Motor neuron (in vitro differentiated cells): ENCODE results near the gene FOXM1. TPM values are rescaled to one million over a fixed set of nuclear protein-coding genes. Genes with fewer than 3 reads are reported as not detected.

Experiments
- ATAC-seq, 8 experiments: fragments of 200-7000 bp; cut with Tn5 transposase; replicated peaks in 6 of 8; 2 replicates each; pipeline ENCODE4 v1.8.0; 2021; ENCODE audit warnings: mild to moderate bottlenecking in 8 of 8, moderate library complexity in 8 of 8
- H3K27ac ChIP-seq, 2 donors: fragments of 250-450 bp; sonication (Bioruptor Pico); 2 replicates each; pipeline ENCODE4 v1.9.0; 2021; ENCODE audit warnings: antibody characterized with exemption in 2 of 2, mild to moderate bottlenecking in 2 of 2, moderate library complexity in 1 of 2
- H3K4me1 ChIP-seq, 2 donors: fragments of 250-450 bp; sonication (Bioruptor Pico); replicated peaks in 1 of 2; 2 replicates each; pipeline ENCODE4 v1.6.1; 2021; ENCODE audit warnings: antibody characterized with exemption in 2 of 2, mild to moderate bottlenecking in 2 of 2, moderate library complexity in 1 of 2
- H3K4me3 ChIP-seq, 5 donors: fragments of 250-450 bp; sonication (Bioruptor Pico); 2 replicates each; pipeline ENCODE4 v1.9.0; 2021; ENCODE audit warnings: antibody characterized with exemption in 5 of 5, mild to moderate bottlenecking in 5 of 5, moderate library complexity in 4 of 5
- WGBS, 10 experiments: fragments of 450-650 bp; shearing (Covaris generic); methylation state at CpG; one replicate each; pipeline ENCODE4 v1.0.0; 2022; 5-methylcytosine and 5-hydroxymethylcytosine counted together
- in situ Hi-C, 9 experiments: fragments of 400-800 bp; cut with MboI; loops; one replicate each; pipeline ENCODE4 v1.15.0; 2021; ENCODE audit warnings: low sequenced_read_pairs in 9 of 9, low pct_unique_long_range_greater_than_20kb in 2 of 9; ENCODE audit not compliant: unreplicated experiment in 9 of 9
- total RNA-seq, 8 experiments: library from RNA; unstranded; fragments of 300-600 nt; gene quantifications; 2 replicates each; pipeline versions ENCODE4 v1.2.3 to v1.2.4, GENCODE V29; 2022

The FOXM1 gene
- total RNA-seq, 8 experiments from 2014 or later = 0.76 to 37.9 (median 1.4) TPM

- Histone ChIP-seq H3K4me1 (peaks cover 12 to 16% of the 10 kb centered on the region in 2 donors), H3K27ac (no peak overlapping the region), H3K4me3 (no peak overlapping the region)
- 50 to 100% (median 70%) methylated on average over 1 to 4 of the region's 6 CpGs; no CpG with 5 or more reads in 3 of the 10 experiments for WGBS, 10 experiments
- ATAC-seq = no peak
- in situ Hi-C loops = loop anchor here in 1 of 9 experiments (25.0 kb wide), 1 partner anchor 205 kb away; no protein-coding TSS in a partner anchor
These were observed 44.3 kb downstream of the FOXM1 start for GRCh38 chr12:2832550-2833127.

DNA sequence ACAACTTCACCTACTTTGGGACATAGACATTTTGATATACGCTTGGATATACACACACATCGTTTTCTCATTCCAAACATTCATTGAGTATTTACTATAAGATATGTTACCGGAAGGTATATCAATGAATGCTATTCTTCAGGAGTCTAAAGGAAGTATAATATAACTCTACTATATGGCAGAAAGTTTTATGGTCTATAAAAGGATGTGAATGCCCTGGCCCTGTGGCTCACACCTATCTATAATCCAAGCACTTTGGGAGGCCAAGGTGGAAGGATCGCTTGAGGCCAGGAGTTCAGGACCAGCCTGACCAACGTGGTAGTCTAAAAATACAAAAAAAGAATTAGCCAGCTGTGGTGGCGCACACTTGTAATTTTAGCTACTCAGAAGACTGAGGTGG is 47.7 kb downstream of the FOXM1 start:
- Histone ChIP-seq H3K27ac (no peak overlapping the region), H3K4me1 (peaks cover 10 to 17% of the 10 kb centered on the region in 2 donors), H3K4me3 (no peak overlapping the region)
- WGBS, 10 experiments = 88 to 100% (median 97%) methylated on average over 1 to 6 of the region's 6 CpGs
- in situ Hi-C loops = loop anchor here in 1 of 9 experiments (25.0 kb wide), 1 partner anchor 208 kb away; no protein-coding TSS in a partner anchor
- ATAC-seq = no peak

- 60 to 100% (median 78%) methylated on average over 2 to 12 of the region's 14 CpGs; no CpG with 5 or more reads in 4 of the 10 experiments for WGBS, 10 experiments
- Histone ChIP-seq H3K27ac (no peak overlapping the region), H3K4me3 (no peak overlapping the region), H3K4me1 (peaks cover 10 to 13% of the 10 kb centered on the region in 2 donors)
- in situ Hi-C loops = loop anchor here in 1 of 9 experiments (25.0 kb wide), 1 partner anchor 210 kb away; no protein-coding TSS in a partner anchor
- ATAC-seq = no peak
These were observed 50.1 kb downstream of the FOXM1 start for GRCh38 chr12:2826721-2827515.

DNA sequence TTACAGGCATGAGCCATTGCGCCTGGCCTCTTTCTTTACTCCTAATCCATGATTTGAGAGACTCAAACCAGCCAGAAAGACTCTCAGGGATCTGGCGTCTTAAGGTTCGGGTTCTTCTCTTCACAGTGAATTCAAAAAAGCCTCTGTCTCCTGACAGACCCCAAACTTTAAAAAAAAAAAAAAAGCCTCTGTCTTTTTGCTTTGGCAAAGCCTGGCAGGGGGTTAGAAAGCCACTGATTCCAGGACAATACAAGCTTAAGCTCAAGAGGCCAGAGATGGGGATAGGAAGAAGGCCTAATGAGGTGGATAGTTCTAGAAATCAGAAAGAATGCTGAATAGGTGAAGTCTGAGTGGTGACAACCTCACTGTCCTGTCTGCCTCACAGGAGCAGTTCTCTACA is 50.9 kb downstream of the FOXM1 start:
- WGBS, 10 experiments = 70 to 100% (median 87%) methylated on average over 1 to 3 of the region's 3 CpGs; no CpG with 5 or more reads in 2 of the 10 experiments
- ATAC-seq = no peak
- no peak overlapping the region for H3K27ac ChIP-seq
- peaks cover 10 to 13% of the 10 kb centered on the region in 2 donors for H3K4me1 ChIP-seq
- in situ Hi-C loops = loop anchor here in 1 of 9 experiments (25.0 kb wide), 1 partner anchor 211 kb away; no protein-coding TSS in a partner anchor
- H3K4me3 ChIP-seq = no peak overlapping the region

DNA sequence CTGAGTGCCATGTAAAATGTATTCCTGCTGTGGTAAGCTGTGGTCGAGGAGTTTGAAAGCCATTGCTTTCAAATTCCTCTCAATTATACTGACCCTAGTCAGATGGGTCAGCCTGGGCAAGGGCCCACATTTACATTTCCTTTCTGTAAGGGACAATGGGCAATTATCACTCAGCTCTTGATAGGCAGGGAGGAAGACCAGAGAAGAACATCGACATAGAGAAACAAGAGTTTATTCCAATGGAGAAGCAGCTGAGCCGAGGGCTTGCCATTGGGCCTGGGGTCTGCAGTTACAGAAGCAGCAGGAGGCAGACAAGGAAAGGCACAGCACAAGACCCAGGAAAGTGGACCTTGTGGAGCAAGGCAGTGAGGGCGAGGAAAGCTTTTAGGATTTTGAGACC is 51.8 kb downstream of the FOXM1 start:
- Histone ChIP-seq H3K4me3 (no peak overlapping the region), H3K27ac (no peak overlapping the region), H3K4me1 (peaks cover 10 to 13% of the 10 kb centered on the region in 2 donors)
- ATAC-seq = peak in 5 of 8 experiments; percentile 33 to 89 (median 63)
- in situ Hi-C loops = loop anchor here in 1 of 9 experiments (25.0 kb wide), 1 partner anchor 212 kb away; no protein-coding TSS in a partner anchor
- WGBS, 10 experiments = 0 to 100% (median 44%) methylated on average over 1 to 4 of the region's 4 CpGs; no CpG with 5 or more reads in 1 of the 10 experiments

GRCh38 chr12:2824541-2824940 is 52.4 kb downstream of the FOXM1 start:
- H3K4me3 ChIP-seq = no peak overlapping the region
- in situ Hi-C loops = no loop called here
- no peak for ATAC-seq
- WGBS, 10 experiments = 46 to 86% (median 68%) methylated on average over 1 to 6 of the region's 6 CpGs; no CpG with 5 or more reads in 2 of the 10 experiments
- H3K27ac ChIP-seq = no peak overlapping the region
- peaks cover 10 to 13% of the 10 kb centered on the region in 2 donors for H3K4me1 ChIP-seq

DNA sequence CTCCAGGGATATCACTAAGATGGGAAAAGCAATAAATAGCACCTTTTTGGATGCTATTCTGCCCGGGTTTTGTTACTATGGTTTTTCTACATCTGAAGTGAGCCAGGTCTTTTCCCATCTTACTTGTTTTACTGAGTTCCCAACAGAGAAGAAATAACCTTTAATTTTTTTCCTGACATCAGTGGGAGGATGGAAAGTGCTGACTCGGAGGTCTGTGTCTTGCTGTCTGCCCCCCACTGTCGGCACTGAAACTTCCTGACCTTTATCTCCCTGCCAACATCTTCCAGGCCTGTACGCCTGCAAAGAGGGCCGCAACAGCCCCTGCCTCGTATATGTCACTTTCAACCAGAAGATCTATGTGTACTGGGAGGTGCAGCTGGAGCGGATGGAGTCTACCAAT is 53.5 kb downstream of the FOXM1 start:
- peaks cover 10 to 13% of the 10 kb centered on the region in 2 donors for H3K4me1 ChIP-seq
- H3K4me3 ChIP-seq = no peak overlapping the region
- no peak overlapping the region for H3K27ac ChIP-seq
- no peak for ATAC-seq
- in situ Hi-C loops = no loop called here
- WGBS, 10 experiments = 53 to 100% (median 83%) methylated on average over 1 to 7 of the region's 7 CpGs; no CpG with 5 or more reads in 1 of the 10 experiments

DNA sequence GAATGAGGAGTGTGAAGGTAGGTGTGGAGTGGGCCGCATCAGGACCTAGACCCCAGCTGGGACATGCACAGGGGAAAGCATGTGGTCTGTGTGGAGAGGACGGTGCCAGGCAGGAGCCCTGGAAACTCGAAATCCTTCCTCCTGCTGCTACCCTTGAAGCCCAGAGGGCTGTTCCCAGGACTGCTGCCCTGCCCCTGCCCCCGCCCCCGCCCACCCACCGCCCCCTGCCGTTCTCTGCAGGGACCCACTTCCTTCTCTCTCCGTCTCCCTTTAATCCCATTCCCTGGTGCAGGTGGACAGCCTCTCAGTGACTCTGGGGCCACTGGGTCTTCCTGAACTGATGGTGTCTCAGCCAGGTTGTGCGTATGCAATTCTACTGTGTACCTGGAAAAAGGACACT is 56.5 kb downstream of the FOXM1 start:
- Histone ChIP-seq H3K4me1 (peaks cover 8 to 9% of the 10 kb centered on the region in 2 donors), H3K27ac (no peak overlapping the region), H3K4me3 (no peak overlapping the region)
- ATAC-seq = no peak
- WGBS, 10 experiments = 100% methylated on average over 1 to 2 of the region's 9 CpGs; no CpG with 5 or more reads in 8 of the 10 experiments
- in situ Hi-C loops = no loop called here

DNA sequence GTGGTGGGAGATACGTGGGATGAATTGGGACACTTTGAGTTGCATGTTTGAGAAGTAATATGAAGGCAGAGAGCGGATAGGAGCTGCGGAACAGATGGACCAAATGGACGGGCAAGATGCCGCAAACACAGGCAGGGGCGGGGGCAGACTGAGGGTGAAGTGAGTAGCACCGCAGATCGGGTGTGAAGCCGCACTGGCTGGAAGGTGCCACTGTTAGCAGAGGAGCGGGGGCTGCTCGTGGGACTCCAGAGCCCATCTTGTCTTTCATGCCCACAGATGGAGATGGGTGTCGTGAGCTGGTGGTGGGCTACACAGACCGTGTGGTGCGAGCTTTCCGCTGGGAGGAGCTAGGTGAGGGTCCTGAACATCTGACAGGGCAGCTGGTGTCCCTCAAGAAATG is 57.2 kb downstream of the FOXM1 start:
- Histone ChIP-seq H3K4me3 (no peak overlapping the region), H3K27ac (no peak overlapping the region), H3K4me1 (peaks cover 3 to 4% of the 10 kb centered on the region in 2 donors)
- in situ Hi-C loops = no loop called here
- 81 to 100% (median 93%) methylated on average over 1 to 8 of the region's 15 CpGs; no CpG with 5 or more reads in 1 of the 10 experiments for WGBS, 10 experiments
- no peak for ATAC-seq

GRCh38 chr12:2813214-2814185 is 63.5 kb downstream of the FOXM1 start:
- 0 to 40% (median 12%) methylated on average over 2 to 9 of the region's 10 CpGs for WGBS, 10 experiments
- in situ Hi-C loops = no loop called here
- ATAC-seq = peak; percentile 12 to 30 (median 18)
- Histone ChIP-seq H3K4me3 (peak overlapping the region; percentile 75 to 90 (median 80)), H3K4me1 (peaks cover 6 to 7% of the 10 kb centered on the region in 2 donors), H3K27ac (peak overlapping the region; percentile 98)

GRCh38 chr12:2812290-2813213 is 64.4 kb downstream of the FOXM1 start, which contains the start of gene ITFG2:
TSS of gene ITFG2 (plus strand) at chr12:2812668. CDS start at chr12:2812761, 93 bp downstream.
- in situ Hi-C loops = no loop called here
- Histone ChIP-seq H3K4me1 (peaks cover 6 to 7% of the 10 kb centered on the region in 2 donors), H3K27ac (peak within 1 kb of the TSS; percentile 98), H3K4me3 (peak within 1 kb of the TSS; percentile 75 to 90 (median 80))
- WGBS, 10 experiments = 0 to 50% (median 1%) methylated on average over 1 to 19 of the region's 48 CpGs; no CpG with 5 or more reads in 1 of the 10 experiments
- peak; percentile 93 to 98 (median 97) for ATAC-seq
